Dermis blood vessel endothelial cell (primary cell): Measurements from ENCODE around the gene NRARP. TPM values are rescaled to one million over a fixed set of nuclear protein-coding genes. Genes with fewer than 3 reads are reported as not detected.

Source experiments
- DNase-seq: peaks from one replicate; pipeline ENCODE4 v3.0.0; 2010
- total RNA-seq: library from RNA; depleted of rRNA; stranded (reverse); fragments of >200 nt; gene quantifications from 2 replicates; pipeline ENCODE4 v1.2.3, GENCODE V29; 2014

NRARP gene
- total RNA-seq, 1 donor from 2014 or later = 64.3 TPM

GRCh38 chr9:137310189-137311052 lies 8.3 kb upstream of the NRARP start:
- no peak for DNase-seq

- DNase-seq = no peak
Observed at GRCh38 chr9:137309368-137310188, 7.5 kb upstream of the NRARP start.

- no peak for DNase-seq
Observed at GRCh38 chr9:137308057-137308619, 6.1 kb upstream of the NRARP start.

- no peak for DNase-seq
Observed at GRCh38 chr9:137307255-137308056, 5.4 kb upstream of the NRARP start.

GRCh38 chr9:137306850-137307254 lies 4.8 kb upstream of the NRARP start:
- peak; percentile 76 for DNase-seq

- peak; percentile 86 for DNase-seq
Observed at GRCh38 chr9:137306066-137306849, 4.2 kb upstream of the NRARP start.

GRCh38 chr9:137305798-137306065 lies 3.7 kb upstream of the NRARP start:
- DNase-seq = no peak

- peak; percentile 93 for DNase-seq
Observed at GRCh38 chr9:137305060-137305797, 3.2 kb upstream of the NRARP start.

- peak; percentile 65 for DNase-seq
Observed at GRCh38 chr9:137304383-137305059, 2.5 kb upstream of the NRARP start.

- DNase-seq = no peak
Observed at GRCh38 chr9:137303893-137304382, 1.9 kb upstream of the NRARP start.

- DNase-seq = peak; percentile 63
Observed at GRCh38 chr9:137303151-137303892, 1.3 kb upstream of the NRARP start.

- no peak for DNase-seq
Observed at GRCh38 chr9:137302449-137303150, 529 bp upstream of the NRARP start.

- peak; percentile 68 for DNase-seq
Observed at GRCh38 chr9:137301081-137301947, 757 bp downstream of the NRARP start.

- peak; percentile 62 for DNase-seq
Observed at GRCh38 chr9:137300567-137301080, 1.4 kb downstream of the NRARP start.

- peak; percentile 63 for DNase-seq
Observed at GRCh38 chr9:137299938-137300337, 2.1 kb downstream of the NRARP start.

GRCh38 chr9:137299203-137299565 lies 2.9 kb downstream of the NRARP start:
- peak; percentile 41 for DNase-seq

- DNase-seq = peak; percentile 95
Observed at GRCh38 chr9:137298401-137299202, 3.5 kb downstream of the NRARP start.
